OCI-LY3 (cell line): ENCODE measurements around the gene RNPEP.
A peak's percentile ranks its signal among the peaks of the same experiment; 100 is the strongest.

ENCODE experiments used
- H2AFZ ChIP-seq: fragments of 200-600, 300-600 bp; shearing (Covaris generic); 2 replicates; pipeline ENCODE4 v1.6.0; 2014; ENCODE audit warnings: antibody characterized with exemption, low read depth, low read length
- H3K27ac ChIP-seq: fragments of 200-600, 300-600 bp; sonication (generic); 2 replicates; pipeline ENCODE4 v1.5.1; 2014; ENCODE audit warnings: mild to moderate bottlenecking, low read length, moderate library complexity, mixed read lengths
- H3K27me3 ChIP-seq: fragments of 200-600, 300-600 bp; sonication (generic); 2 replicates; pipeline ENCODE4 v1.6.1; 2014; ENCODE audit warnings: low read depth, low read length, mixed read lengths
- H3K36me3 ChIP-seq: fragments of 200-600, 300-600 bp; sonication (generic); replicated peaks from 2 replicates; pipeline ENCODE3; 2014; ENCODE audit warnings: low read depth, low read length, mixed read lengths
- H3K4me1 ChIP-seq: fragments of 300-600, 200-600 bp; sonication (generic); 2 replicates; pipeline ENCODE4 v1.6.1; 2014; ENCODE audit warnings: low read length, mixed read lengths
- H3K4me2 ChIP-seq: fragments of 200-600, 300-600 bp; sonication (generic); 2 replicates; pipeline ENCODE4 v1.6.1; 2014; ENCODE audit warnings: low read length, mixed read lengths
- H3K4me3 ChIP-seq: fragments of 300-600, 200-600 bp; sonication (generic); 2 replicates; pipeline ENCODE4 v1.5.1; 2014; ENCODE audit warnings: antibody characterized with exemption, mild to moderate bottlenecking, low read length, moderate library complexity
- H3K79me2 ChIP-seq: fragments of 300-600, 200-600 bp; shearing (Covaris generic); 2 replicates; pipeline ENCODE4 v1.6.1; 2014; ENCODE audit warnings: mild to moderate bottlenecking, low read length, mixed read lengths
- H3K9ac ChIP-seq: fragments of 300-600, 200-600 bp; shearing (Covaris generic); 2 replicates; pipeline ENCODE4 v1.6.0; 2014; ENCODE audit warnings: mild to moderate bottlenecking, low read length, moderate library complexity
- H3K9me3 ChIP-seq: fragments of 200-600, 300-600 bp; shearing (Covaris generic); 2 replicates; pipeline ENCODE4 v1.6.1; 2014; ENCODE audit warnings: low read length, mixed read lengths; ENCODE audit not compliant: insufficient read depth
- H4K20me1 ChIP-seq: fragments of 200-600, 300-600 bp; sonication (generic); 2 replicates; pipeline ENCODE4 v1.6.1; 2016; ENCODE audit warnings: low read length, mixed read lengths; ENCODE audit not compliant: insufficient read depth
- CTCF ChIP-seq: fragments of 200-600, 300-600 bp; sonication (generic); IDR thresholded peaks from 2 replicates; pipeline ENCODE4 v1.5.1; 2014; ENCODE audit warnings: antibody characterized with exemption, low read length, low read depth
- EZH2phosphoT487 ChIP-seq: fragments of 200-600 bp; shearing (Covaris generic); IDR thresholded peaks from 2 replicates; pipeline ENCODE4 v1.6.1; 2018; ENCODE audit warnings: antibody characterized with exemption, mixed run types, low read depth

The RNPEP gene

GRCh38 chr1:201945157-201945556, 37.3 kb upstream of the RNPEP start:
- Histone ChIP-seq H3K27ac (no peak overlapping the region), H2AFZ (no peak overlapping the region), H3K9ac (no peak overlapping the region), H3K4me3 (no peak overlapping the region), H4K20me1 (no peaks in the 10 kb centered on the region), H3K4me2 (no peak overlapping the region), H3K27me3 (peaks cover 25% of the 10 kb centered on the region), H3K79me2 (no peaks in the 10 kb centered on the region), H3K9me3 (no peaks in the 10 kb centered on the region), H3K36me3 (no peaks in the 10 kb centered on the region), H3K4me1 (no peaks in the 10 kb centered on the region)
- TF ChIP-seq CTCF (peak; percentile 24), EZH2phosphoT487 (no peak)

- no peaks in the 10 kb centered on the region for H4K20me1 ChIP-seq
- no peak overlapping the region for H3K27ac ChIP-seq
- no peaks in the 10 kb centered on the region for H3K9me3 ChIP-seq
- no peaks in the 10 kb centered on the region for H3K79me2 ChIP-seq
- no peak overlapping the region for H3K4me2 ChIP-seq
- H3K9ac ChIP-seq: no peak overlapping the region
- no peaks in the 10 kb centered on the region for H3K4me1 ChIP-seq
- H2AFZ ChIP-seq: no peak overlapping the region
- TF ChIP-seq EZH2phosphoT487: no peak
- no peak for TF ChIP-seq CTCF
- no peak overlapping the region for H3K4me3 ChIP-seq
- peaks cover 25% of the 10 kb centered on the region for H3K27me3 ChIP-seq
- H3K36me3 ChIP-seq: no peaks in the 10 kb centered on the region
Observed at GRCh38 chr1:201945863-201946223, 36.6 kb upstream of the RNPEP start.

GRCh38 chr1:201946224-201946908, 36.1 kb upstream of the RNPEP start, which contains the start of gene LMOD1:
LMOD1 (minus strand) TSS chr1:201946548; CDS start chr1:201946340, 208 bp downstream.
- Histone ChIP-seq H3K79me2 (no peaks in the 10 kb centered on the region), H3K27ac (no peak within 1 kb of the TSS), H3K27me3 (peaks cover 25% of the 10 kb centered on the region), H3K4me1 (no peaks in the 10 kb centered on the region), H3K9me3 (no peaks in the 10 kb centered on the region), H4K20me1 (no peaks in the 10 kb centered on the region), H2AFZ (no peak within 1 kb of the TSS), H3K36me3 (no peaks in the 10 kb centered on the region), H3K4me2 (no peak within 1 kb of the TSS), H3K4me3 (no peak within 1 kb of the TSS), H3K9ac (no peak within 1 kb of the TSS)
- TF ChIP-seq CTCF (no peak), EZH2phosphoT487 (no peak)

GRCh38 chr1:201947697-201948008, 34.8 kb upstream of the RNPEP start:
- Histone ChIP-seq H3K4me2 (no peak overlapping the region), H3K9me3 (no peaks in the 10 kb centered on the region), H3K36me3 (no peaks in the 10 kb centered on the region), H3K9ac (no peak overlapping the region), H3K27ac (no peak overlapping the region), H2AFZ (no peak overlapping the region), H3K4me3 (no peak overlapping the region), H3K79me2 (no peaks in the 10 kb centered on the region), H3K4me1 (no peaks in the 10 kb centered on the region), H3K27me3 (peaks cover 25% of the 10 kb centered on the region), H4K20me1 (no peaks in the 10 kb centered on the region)
- TF ChIP-seq EZH2phosphoT487: no peak
- no peak for TF ChIP-seq CTCF
